AG09319 (cell line): Measurements from ENCODE around the gene PRKG2.
"Not testable (repeated sequence)": the region's sequence is repeated elsewhere in the genome, so short reads cannot be mapped to it uniquely, and the experiment has no call there.

Source experiments
- DNase-seq: peaks from one replicate; pipeline ENCODE4 v3.0.0-alpha.2; 2010; ENCODE audit warnings: low read depth; ENCODE audit errors: extremely low read depth
- TF ChIP-seq, protein P1 (sequence below): IDR thresholded peaks from 2 replicates; pipeline ENCODE4 v1.5.1; 2011; ENCODE audit warnings: low read depth, mild to moderate bottlenecking, inconsistent platforms, low read length, moderate library complexity

The PRKG2 gene

DNA sequence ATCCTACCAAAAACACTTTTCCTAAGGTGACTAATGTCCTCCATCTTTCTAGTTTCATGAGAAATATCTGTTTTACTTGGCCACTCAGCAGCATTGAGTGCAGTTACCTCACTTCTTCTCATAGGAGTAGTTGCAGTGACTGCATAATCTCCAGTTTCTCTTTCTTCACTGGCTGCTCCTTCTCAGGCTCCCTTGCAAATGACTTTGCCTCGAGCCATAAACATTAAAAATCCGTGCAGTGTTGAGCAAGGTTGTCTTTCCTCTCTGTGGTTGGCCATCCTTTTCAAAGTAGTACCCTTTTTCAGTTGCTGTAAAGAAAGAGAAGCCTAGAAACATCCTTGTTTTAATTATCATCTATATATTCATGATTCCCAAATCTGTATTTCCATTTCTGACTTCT is 10.2 kb upstream of the PRKG2 start:
- DNase-seq = no peak
- TF ChIP-seq, protein P1, sequence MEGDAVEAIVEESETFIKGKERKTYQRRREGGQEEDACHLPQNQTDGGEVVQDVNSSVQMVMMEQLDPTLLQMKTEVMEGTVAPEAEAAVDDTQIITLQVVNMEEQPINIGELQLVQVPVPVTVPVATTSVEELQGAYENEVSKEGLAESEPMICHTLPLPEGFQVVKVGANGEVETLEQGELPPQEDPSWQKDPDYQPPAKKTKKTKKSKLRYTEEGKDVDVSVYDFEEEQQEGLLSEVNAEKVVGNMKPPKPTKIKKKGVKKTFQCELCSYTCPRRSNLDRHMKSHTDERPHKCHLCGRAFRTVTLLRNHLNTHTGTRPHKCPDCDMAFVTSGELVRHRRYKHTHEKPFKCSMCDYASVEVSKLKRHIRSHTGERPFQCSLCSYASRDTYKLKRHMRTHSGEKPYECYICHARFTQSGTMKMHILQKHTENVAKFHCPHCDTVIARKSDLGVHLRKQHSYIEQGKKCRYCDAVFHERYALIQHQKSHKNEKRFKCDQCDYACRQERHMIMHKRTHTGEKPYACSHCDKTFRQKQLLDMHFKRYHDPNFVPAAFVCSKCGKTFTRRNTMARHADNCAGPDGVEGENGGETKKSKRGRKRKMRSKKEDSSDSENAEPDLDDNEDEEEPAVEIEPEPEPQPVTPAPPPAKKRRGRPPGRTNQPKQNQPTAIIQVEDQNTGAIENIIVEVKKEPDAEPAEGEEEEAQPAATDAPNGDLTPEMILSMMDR = no peak

DNA sequence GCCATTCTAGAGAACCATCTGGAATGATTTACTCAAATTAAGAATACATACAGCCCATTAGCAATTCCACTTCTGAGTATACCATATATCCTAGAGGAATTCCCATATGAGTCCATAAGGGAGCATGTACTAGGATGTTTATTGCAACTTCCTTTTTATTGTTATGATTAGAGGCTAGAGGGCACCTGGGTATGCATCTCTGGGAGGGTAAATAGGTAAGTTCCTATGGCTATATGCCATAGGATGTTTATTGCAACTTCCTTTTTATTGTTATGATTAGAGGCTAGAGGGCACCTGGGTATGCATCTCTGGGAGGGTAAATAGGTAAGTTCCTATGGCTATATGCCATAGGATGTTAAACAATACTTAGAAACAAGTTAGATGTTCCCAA is 7.1 kb upstream of the PRKG2 start:
- DNase-seq = not testable (repeated sequence)

DNA sequence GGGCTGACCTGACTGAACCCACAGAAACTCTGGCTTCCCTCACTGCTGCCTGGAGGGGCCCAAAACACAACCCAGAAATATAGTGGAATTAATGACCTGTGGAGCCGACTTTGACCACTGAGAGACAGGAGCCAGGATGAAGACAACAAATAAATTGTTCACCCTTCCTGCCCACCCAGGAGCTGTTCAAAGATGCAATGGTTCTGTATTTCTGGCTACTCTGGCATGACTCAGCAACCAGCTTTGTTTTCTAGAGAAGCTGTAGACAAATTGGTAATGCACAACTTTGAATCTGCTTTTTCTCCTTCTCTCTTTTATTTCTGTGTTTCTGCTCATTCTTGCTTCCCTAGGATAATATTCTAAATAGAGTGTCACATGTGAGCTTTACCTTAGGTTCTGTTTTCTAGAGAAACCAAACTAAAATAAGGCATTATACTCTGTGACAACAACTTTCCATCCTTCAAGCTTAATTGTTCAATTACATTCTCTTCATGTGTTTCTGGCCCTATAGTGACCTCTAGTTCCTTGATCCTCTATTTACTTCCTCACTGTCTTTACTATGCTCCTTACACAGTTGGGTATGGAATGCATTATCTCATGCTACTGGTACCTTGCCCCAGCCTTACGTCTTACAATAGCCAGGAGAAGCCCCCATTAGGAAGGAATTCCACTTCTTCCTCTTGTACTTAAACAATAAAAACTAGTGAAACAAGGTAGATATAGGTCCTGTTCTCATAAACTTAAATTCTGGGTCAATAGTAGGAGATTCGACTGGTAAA is 6.5 kb upstream of the PRKG2 start:
- DNase-seq = no peak
- TF ChIP-seq, protein P1 = no peak

GRCh38 chr4:81220271-81220670 is 5.2 kb upstream of the PRKG2 start:
- no peak for DNase-seq
- TF ChIP-seq, protein P1 = no peak

DNA sequence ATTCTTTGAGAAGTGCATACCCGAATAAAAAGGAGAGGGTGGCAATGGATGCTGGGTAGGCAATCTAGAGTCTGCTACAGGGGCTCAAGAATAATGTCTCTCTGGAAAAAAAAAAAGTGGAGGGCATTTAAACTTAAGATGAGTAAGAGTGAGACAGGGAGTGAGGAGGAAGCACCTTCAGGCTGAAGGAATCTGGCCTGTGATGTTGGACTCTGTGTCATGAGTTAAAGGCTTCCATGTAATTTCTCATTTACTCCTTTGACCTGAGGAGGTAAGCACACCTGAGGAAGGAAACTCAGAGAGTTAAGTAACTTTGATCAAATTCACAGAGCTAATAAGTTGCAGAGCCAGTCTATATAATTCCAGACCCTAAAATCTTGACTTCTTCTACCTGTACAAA is 3.2 kb upstream of the PRKG2 start:
- TF ChIP-seq, protein P1 = no peak
- DNase-seq = no peak

DNA sequence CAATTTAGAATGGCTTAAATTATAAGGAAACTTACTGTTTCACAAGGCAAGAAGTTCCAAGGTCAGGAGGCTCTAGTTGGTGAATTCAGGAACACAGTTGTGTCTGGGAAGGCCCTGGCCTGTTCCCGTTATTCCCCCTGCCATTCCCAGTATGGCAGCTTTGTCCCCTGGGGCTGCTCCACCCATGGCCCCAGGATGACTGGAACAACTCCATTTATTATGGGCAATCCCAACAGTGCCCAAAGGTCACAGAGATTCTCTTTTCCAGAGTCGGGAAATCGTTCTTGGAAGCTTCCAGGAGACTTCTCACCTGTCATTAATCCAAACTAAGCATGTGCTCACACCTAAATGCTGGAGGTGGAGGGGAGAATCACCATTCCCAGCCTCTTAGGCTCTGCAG is 2.8 kb upstream of the PRKG2 start:
- TF ChIP-seq, protein P1 = no peak
- no peak for DNase-seq

DNA sequence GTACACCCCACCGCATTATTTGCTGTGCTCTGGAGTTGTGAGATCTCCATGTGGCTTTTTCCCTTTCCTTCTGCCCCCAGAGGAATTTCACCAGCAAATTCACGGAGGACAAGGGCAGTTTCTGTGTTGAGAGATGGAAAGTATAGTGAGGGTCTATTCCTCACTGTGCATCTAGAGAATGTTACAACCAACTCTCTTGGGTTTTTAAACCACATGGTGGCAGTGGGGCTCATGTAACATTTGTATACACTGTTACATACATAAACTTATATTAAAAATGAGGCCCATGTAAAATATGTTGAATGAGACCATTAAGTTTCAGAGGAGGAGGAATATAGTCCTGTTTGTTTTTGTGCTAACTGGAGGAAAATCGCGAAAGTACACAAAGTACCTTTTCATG is 909 bp upstream of the PRKG2 start:
- TF ChIP-seq, protein P1 = peak; percentile 5
- no peak for DNase-seq
